Osteoblast (primary cell): Measurements from ENCODE around the gene HPCAL1. TPM values are rescaled to one million over a fixed set of nuclear protein-coding genes. Genes with fewer than 3 reads are reported as not detected.
A peak's percentile ranks its signal among the peaks of the same experiment; 100 is the strongest.

Experiments
- DNase-seq: peaks from one replicate; pipeline ENCODE4 v3.0.0; 2011; ENCODE audit warnings: low spot score, mixed read lengths; ENCODE audit not compliant: insufficient read length; ENCODE audit errors: missing footprints
- H2AFZ ChIP-seq: 2 replicates; pipeline ENCODE4 v1.6.0; 2011; ENCODE audit warnings: mild to moderate bottlenecking, low read length
- H3K27ac ChIP-seq: 2 replicates; pipeline ENCODE4 v1.5.1; 2011; ENCODE audit warnings: mild to moderate bottlenecking, low read depth, low read length, moderate library complexity
- H3K27me3 ChIP-seq: 2 replicates; pipeline ENCODE4 v1.6.0; 2012; ENCODE audit warnings: mild to moderate bottlenecking, control low read depth, inconsistent platforms, low read length, moderate library complexity; ENCODE audit not compliant: insufficient read depth
- H3K36me3 ChIP-seq: 2 replicates; pipeline ENCODE4 v1.5.1; 2011; ENCODE audit warnings: mild to moderate bottlenecking, low read length, control low read depth, moderate library complexity; ENCODE audit not compliant: insufficient read depth
- H3K4me1 ChIP-seq: 2 replicates; pipeline ENCODE4 v1.5.1; 2011; ENCODE audit warnings: mild to moderate bottlenecking, low read length, control low read depth, moderate library complexity; ENCODE audit not compliant: insufficient read depth
- H3K4me2 ChIP-seq: 2 replicates; pipeline ENCODE4 v1.6.0; 2011; ENCODE audit warnings: mild to moderate bottlenecking, low read length; ENCODE audit not compliant: insufficient read depth
- H3K4me3 ChIP-seq: fragments of 200-600 bp; sonication (generic); 3 replicates; pipeline ENCODE4 v1.5.1; 2012; ENCODE audit warnings: mild to moderate bottlenecking, low read length, inconsistent platforms; ENCODE audit not compliant: insufficient read depth
- H3K79me2 ChIP-seq: 2 replicates; pipeline ENCODE4 v1.6.0; 2012; ENCODE audit warnings: mild to moderate bottlenecking, low read length, control low read depth, inconsistent platforms; ENCODE audit not compliant: insufficient read depth
- H3K9me3 ChIP-seq: 2 replicates; pipeline ENCODE4 v1.5.1; 2011; ENCODE audit warnings: low read depth, low read length, control low read depth
- H4K20me1 ChIP-seq: 2 replicates; pipeline ENCODE4 v1.6.0; 2012; ENCODE audit warnings: mild to moderate bottlenecking, low read length, control low read depth; ENCODE audit not compliant: insufficient read depth
- CTCF ChIP-seq: IDR thresholded peaks from 2 replicates; pipeline ENCODE4 v1.5.1; 2011; ENCODE audit warnings: mild to moderate bottlenecking, low read depth, low read length, moderate library complexity; ENCODE audit errors: extremely low read depth
- total RNA-seq: library from RNA; depleted of rRNA; stranded (reverse); fragments of >200 nt; gene quantifications from 2 replicates; pipeline ENCODE4 v1.2.3, GENCODE V29; 2012

HPCAL1 gene
- total RNA-seq, 1 donor = 57.2 TPM

GRCh38 chr2:10360850-10361588 lies 58.3 kb downstream of the HPCAL1 start:
- Histone ChIP-seq H3K79me2 (peaks cover 100% of the 10 kb centered on the region), H4K20me1 (peaks cover 44% of the 10 kb centered on the region), H3K9me3 (no peaks in the 10 kb centered on the region), H3K27me3 (no peaks in the 10 kb centered on the region), H3K36me3 (peaks cover 5% of the 10 kb centered on the region), H3K27ac (no peak overlapping the region), H2AFZ (no peak overlapping the region), H3K4me3 (no peak overlapping the region), H3K4me1 (no peaks in the 10 kb centered on the region), H3K4me2 (no peak overlapping the region)
- no peak for TF ChIP-seq CTCF
- DNase-seq = peak; percentile 84

GRCh38 chr2:10362096-10362897 lies 59.6 kb downstream of the HPCAL1 start:
- Histone ChIP-seq H4K20me1 (peaks cover 37% of the 10 kb centered on the region), H3K4me3 (no peak overlapping the region), H3K79me2 (peaks cover 97% of the 10 kb centered on the region), H2AFZ (no peak overlapping the region), H3K4me2 (no peak overlapping the region), H3K4me1 (no peaks in the 10 kb centered on the region), H3K9me3 (no peaks in the 10 kb centered on the region), H3K27me3 (no peaks in the 10 kb centered on the region), H3K27ac (no peak overlapping the region), H3K36me3 (peaks cover 3% of the 10 kb centered on the region)
- no peak for TF ChIP-seq CTCF
- DNase-seq = peak; percentile 72

GRCh38 chr2:10362898-10363454 lies 60.3 kb downstream of the HPCAL1 start:
- H3K4me2 ChIP-seq = no peak overlapping the region

More at GRCh38 chr2:10362898-10363454, 60.3 kb downstream of the HPCAL1 start:
- no peak for TF ChIP-seq CTCF
- Histone ChIP-seq H3K27me3 (no peaks in the 10 kb centered on the region), H3K4me3 (no peak overlapping the region), H3K4me1 (no peaks in the 10 kb centered on the region), H4K20me1 (peaks cover 43% of the 10 kb centered on the region), H3K79me2 (peaks cover 97% of the 10 kb centered on the region), H2AFZ (no peak overlapping the region), H3K36me3 (peaks cover 3% of the 10 kb centered on the region), H3K9me3 (no peaks in the 10 kb centered on the region), H3K27ac (no peak overlapping the region)
- DNase-seq = peak; percentile 60
